Activated CD4-positive, alpha-beta T cell treated with anti-CD3 and anti-CD28 coated beads for 36 hours (primary cell): ENCODE results near the gene TMEM91. TPM values are rescaled to one million over a fixed set of nuclear protein-coding genes. Genes with fewer than 3 reads are reported as not detected.

Source experiments
- ATAC-seq: fragments of 200-7000 bp; cut with Tn5 transposase; one replicate; pipeline ENCODE4 v1.10.0; 2021; ENCODE audit warnings: mild to moderate bottlenecking, moderate library complexity
- CTCF ChIA-PET: fragments of 350-600 bp; sonication (Branson Sonifier 250); formaldehyde crosslinking; loops from one replicate; lab custom pipeline; 2021; ENCODE audit warnings: antibody characterized with exemption; lab: Charles Lee
- POLR2A ChIA-PET: fragments of 350-600 bp; sonication (Branson Sonifier 250); formaldehyde crosslinking; loops from one replicate; lab custom pipeline; 2021; ENCODE audit warnings: antibody characterized with exemption, inconsistent platforms; lab: Charles Lee
- DNase-seq: peaks from one replicate; pipeline ENCODE4 v3.0.0-alpha.2; 2020
- H3K27ac Mint-ChIP-seq: one replicate; pipeline ENCODE4 v1.8.0; 2021; ENCODE audit warnings: mixed read lengths
- H3K27me3 Mint-ChIP-seq: one replicate; pipeline ENCODE4 v1.8.0; 2021; ENCODE audit warnings: mixed read lengths
- H3K36me3 Mint-ChIP-seq: one replicate; pipeline ENCODE4 v1.8.0; 2021; ENCODE audit warnings: low read depth, mixed read lengths
- H3K4me1 Mint-ChIP-seq: one replicate; pipeline ENCODE4 v1.8.0; 2021; ENCODE audit warnings: mixed read lengths
- H3K4me3 Mint-ChIP-seq: one replicate; pipeline ENCODE4 v1.8.0; 2021; ENCODE audit warnings: mild to moderate bottlenecking, moderate library complexity, mixed read lengths
- H3K9me3 Mint-ChIP-seq: one replicate; pipeline ENCODE4 v1.8.0; 2021; ENCODE audit warnings: low read depth, mixed read lengths
- intact Hi-C, 2 experiments: fragments of 100-400 bp; cut with DNase I in 1 of 2; cut with micrococcal nuclease in 1 of 2; formaldehyde crosslinking; loops; one replicate each; pipeline versions ENCODE4 v1.14.2 to v1.15.1; 2022 to 2024; cut with DNase I, micrococcal nuclease
- total RNA-seq, 2 experiments: library from RNA; stranded (reverse); gene quantifications; one replicate each; pipeline ENCODE4 v1.2.3, GENCODE V29; 2021

Gene TMEM91
- total RNA-seq, 2 experiments from 2014 or later, result 3.0 to 4.0 TPM

DNA sequence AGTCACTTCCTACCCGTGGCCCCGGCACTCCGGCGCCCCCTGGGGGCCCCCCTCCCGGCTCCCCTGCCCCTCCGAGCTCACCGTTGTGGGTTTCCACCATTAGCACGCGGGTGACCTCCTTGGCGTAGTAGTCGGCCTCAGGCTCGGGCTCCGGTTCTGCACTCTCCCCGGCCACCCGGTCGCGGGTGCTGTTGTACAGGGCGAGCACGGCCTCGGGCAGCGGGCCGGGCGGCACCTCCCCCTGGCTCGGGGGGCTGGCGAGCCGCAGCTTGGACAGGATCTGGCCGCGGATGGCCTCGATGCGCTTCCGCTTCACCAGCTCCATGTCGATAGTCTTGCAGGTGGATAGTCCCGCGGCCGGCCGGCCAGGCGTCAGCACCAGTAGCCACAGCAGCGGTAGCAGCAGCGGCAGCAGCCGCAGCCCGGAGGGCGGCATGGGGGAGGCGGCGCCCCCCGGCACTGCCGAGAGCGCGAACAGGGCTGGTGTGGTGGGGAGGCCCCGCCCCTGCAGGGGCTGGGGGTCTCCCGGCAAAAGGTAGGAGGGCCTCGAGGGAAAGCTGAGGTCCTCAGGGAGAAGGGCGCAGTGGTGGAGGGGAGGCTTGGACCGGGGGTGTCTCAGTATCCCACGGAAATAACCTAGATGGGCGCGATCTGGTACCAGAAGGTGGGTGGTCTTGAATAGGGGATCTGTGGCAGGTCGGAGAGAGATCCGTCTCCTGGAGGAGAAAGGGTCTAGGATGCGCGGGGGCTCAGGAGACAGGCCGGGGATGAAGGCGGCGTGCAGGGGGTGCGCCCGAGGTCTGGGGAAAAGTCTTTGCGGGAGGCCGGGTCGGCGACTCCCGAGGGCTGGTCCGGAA is 23.5 kb upstream of the TMEM91 start:
- CTCF ChIA-PET, result interaction anchor here (0.6 to 3.3 kb wide), 8 partner anchors 11 to 206 kb away, joined by 3 to 19 read pairs (median 4); partner anchors contain the start of genes B9D2, CCDC97 and DMAC2

DNA sequence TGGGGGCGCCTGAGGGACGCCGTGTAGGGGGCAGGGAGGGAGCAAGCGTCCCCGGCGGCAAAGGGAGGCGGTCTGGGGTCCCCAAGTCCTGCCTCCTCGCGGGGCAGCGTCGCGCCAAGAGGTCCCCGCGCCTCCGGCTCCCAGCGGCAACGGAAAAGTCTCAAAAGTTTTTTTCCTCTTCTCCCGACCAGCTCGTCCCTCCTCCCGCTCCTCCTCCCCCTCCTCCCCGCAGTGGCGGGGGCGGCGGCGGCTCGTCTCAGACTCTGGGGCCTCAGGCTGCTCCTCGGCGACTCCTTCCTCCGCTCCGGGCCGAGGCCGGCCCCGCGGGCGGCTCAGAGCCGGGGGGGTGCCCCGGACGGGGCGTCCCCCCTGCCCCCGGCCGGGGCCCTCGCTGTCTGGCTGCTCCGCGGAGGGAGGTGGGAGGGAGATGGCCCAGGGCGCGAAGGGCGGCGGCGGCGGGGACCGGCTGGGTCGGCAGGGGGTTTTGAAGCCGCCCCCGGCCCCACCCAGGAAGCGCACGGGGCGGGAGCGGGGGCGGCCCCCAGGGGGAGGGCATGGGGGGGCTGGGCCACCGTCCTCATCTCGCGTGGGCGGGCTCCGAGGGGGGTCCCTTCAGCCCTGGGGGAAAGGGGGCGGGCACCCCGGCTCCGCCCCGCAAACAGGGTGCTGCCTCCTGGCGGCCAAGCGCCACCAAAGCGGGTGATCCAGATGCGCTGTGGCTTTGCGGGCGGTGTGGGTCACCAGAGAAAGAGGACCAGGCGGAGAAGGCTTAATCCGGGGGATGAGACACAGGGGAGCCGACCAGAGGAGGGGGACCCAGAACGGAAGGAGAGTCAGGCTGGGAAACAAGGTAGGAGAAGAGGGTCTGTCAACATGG is 22.6 kb upstream of the TMEM91 start, which contains the start of gene TGFB1:
TSS of gene TGFB1 (minus strand) at position 457 of the 877 bp plus-strand sequence. CDS start 878 bp downstream, outside the sequence.
- Mint-ChIP-seq H3K9me3 (no peaks in the 10 kb centered on the region), H3K4me1 (peaks cover 58% of the 10 kb centered on the region), H3K36me3 (peaks cover 27% of the 10 kb centered on the region), H3K27ac (peak within 1 kb of the TSS; percentile 97), H3K4me3 (peak within 1 kb of the TSS; percentile 96), H3K27me3 (no peaks in the 10 kb centered on the region)
- ATAC-seq (peak; percentile 45), DNase-seq (peak; percentile 96)
- intact Hi-C loops, result loop anchor here (1.0 to 5.0 kb wide), 9 partner anchors 10 to 736 kb away; partner anchors contain the start of genes ACTMAP (in 1 of the 2), ARHGEF1 (in 1 of the 2), HNRNPUL1 (in 1 of the 2) and RPS19 (in 1 of the 2)
- ChIA-PET POLR2A (interaction anchor here (2.0 to 3.0 kb wide), 3 partner anchors 10 to 91 kb away, joined by 16 to 20 read pairs (median 17); partner anchors contain the start of genes B9D2 and HNRNPUL1), CTCF (interaction anchor here (0.6 to 2.9 kb wide), 4 partner anchors 10 to 86 kb away, joined by 3 to 24 read pairs (median 11); partner anchors contain the start of genes B9D2 and DMAC2)

More for the DNA sequence above, 23.5 kb upstream of the TMEM91 start:
- peak overlapping the region; percentile 96 for H3K4me3 Mint-ChIP-seq
- intact Hi-C loops, result loop anchor here (1.0 to 5.0 kb wide), 7 partner anchors 89 to 736 kb away; partner anchors contain the start of genes ARHGEF1 (in 1 of the 2), HNRNPUL1 (in 1 of the 2) and RPS19 (in 1 of the 2)
- ATAC-seq (peak; percentile 17), DNase-seq (peak; percentile 86)
- peak overlapping the region; percentile 97 for H3K27ac Mint-ChIP-seq
- H3K27me3 Mint-ChIP-seq, result no peaks in the 10 kb centered on the region
- H3K36me3 Mint-ChIP-seq, result peaks cover 32% of the 10 kb centered on the region
- no peaks in the 10 kb centered on the region for H3K9me3 Mint-ChIP-seq
- H3K4me1 Mint-ChIP-seq, result peaks cover 54% of the 10 kb centered on the region
- POLR2A ChIA-PET, result interaction anchor here (0.6 to 3.0 kb wide), 6 partner anchors 11 to 600 kb away, joined by 3 to 20 read pairs (median 10); partner anchors contain the start of genes B9D2, DMAC2 and HNRNPUL1

DNA sequence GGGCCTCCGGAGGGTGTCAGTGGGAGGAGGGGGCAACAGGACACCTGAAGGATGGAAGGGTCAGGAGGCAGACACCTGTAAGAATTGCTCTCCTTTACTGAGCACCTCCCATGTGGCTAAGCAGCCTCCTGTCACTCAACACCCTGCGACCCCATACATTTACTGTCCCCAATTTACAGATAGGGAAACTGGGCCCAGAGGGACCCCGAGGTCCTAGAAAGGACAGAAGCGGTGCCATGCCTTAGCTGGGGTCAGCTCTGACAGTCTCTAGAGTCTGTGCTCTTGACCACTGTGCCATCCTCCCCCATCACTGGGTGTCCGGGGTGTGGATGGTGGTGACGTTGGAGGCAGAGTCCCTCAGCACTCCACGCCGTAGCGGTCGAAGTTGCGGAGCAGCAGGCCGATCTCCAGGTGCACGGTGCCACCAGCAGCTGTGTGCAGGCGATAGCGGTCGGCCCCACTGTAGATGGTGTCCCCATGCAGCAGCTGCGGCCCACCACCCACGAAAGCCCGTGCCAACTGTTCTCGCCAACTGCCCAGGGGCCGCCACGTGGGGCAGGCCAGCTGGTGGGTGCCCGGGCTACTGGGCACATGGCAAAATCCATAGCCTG is 21.9 kb upstream of the TMEM91 start:
- H3K36me3 Mint-ChIP-seq, result peaks cover 20% of the 10 kb centered on the region
- H3K4me3 Mint-ChIP-seq, result peak overlapping the region; percentile 96
- ATAC-seq (no peak), DNase-seq (no peak)
- no peaks in the 10 kb centered on the region for H3K9me3 Mint-ChIP-seq
- POLR2A ChIA-PET, result no interaction called here
- intact Hi-C loops, result loop anchor here (1.0 to 5.0 kb wide), 6 partner anchors 9 to 737 kb away; partner anchors contain the start of genes ACTMAP (in 1 of the 2), ARHGEF1 (in 1 of the 2), RPS19 (in 1 of the 2) and SNRPA (in 1 of the 2)
- H3K4me1 Mint-ChIP-seq, result peaks cover 57% of the 10 kb centered on the region
- CTCF ChIA-PET, result interaction anchor here (1.2 to 2.9 kb wide), 2 partner anchors 10 to 214 kb away, joined by 4 to 24 read pairs; partner anchors contain the start of gene B9D2
- H3K27ac Mint-ChIP-seq, result peak overlapping the region; percentile 83
- no peaks in the 10 kb centered on the region for H3K27me3 Mint-ChIP-seq

DNA sequence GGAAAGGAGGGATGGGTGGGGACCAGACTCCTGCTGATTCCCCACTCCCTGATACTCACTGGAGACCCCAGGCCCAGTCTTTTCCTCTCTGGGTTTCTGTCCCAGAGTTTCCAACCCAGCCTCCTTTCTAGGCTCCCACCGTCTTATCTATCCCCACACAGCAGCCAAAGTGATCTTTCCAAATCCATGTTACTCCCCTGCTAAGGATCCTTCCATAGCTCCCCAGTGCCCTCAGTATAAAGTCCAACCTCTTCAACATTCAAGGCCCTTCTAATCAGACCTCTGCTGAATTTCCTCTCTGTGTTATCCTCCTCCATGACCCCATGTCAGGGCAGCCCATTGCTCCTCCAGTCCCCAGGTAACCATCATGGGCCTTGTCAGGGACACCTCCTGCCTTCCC is 21.3 kb upstream of the TMEM91 start:
- H3K27ac Mint-ChIP-seq, result peak overlapping the region; percentile 98
- DNase-seq (no peak), ATAC-seq (no peak)
- intact Hi-C loops, result loop anchor here in 1 of 2 experiments (2.0 kb wide), 1 partner anchor 604 kb away; the partner anchor contains the start of genes ACTMAP and SNRPA
- peaks cover 55% of the 10 kb centered on the region for H3K4me1 Mint-ChIP-seq
- ChIA-PET POLR2A (interaction anchor here (0.6 kb wide), 1 partner anchor 58 kb away, joined by 3 read pairs; no protein-coding TSS in a partner anchor), CTCF (interaction anchor here (0.6 to 2.9 kb wide), 3 partner anchors 9 to 303 kb away, joined by 3 to 24 read pairs (median 4); partner anchors contain the start of gene B9D2)
- no peaks in the 10 kb centered on the region for H3K9me3 Mint-ChIP-seq
- H3K36me3 Mint-ChIP-seq, result peaks cover 14% of the 10 kb centered on the region
- peak overlapping the region; percentile 41 for H3K4me3 Mint-ChIP-seq
- H3K27me3 Mint-ChIP-seq, result no peaks in the 10 kb centered on the region

DNA sequence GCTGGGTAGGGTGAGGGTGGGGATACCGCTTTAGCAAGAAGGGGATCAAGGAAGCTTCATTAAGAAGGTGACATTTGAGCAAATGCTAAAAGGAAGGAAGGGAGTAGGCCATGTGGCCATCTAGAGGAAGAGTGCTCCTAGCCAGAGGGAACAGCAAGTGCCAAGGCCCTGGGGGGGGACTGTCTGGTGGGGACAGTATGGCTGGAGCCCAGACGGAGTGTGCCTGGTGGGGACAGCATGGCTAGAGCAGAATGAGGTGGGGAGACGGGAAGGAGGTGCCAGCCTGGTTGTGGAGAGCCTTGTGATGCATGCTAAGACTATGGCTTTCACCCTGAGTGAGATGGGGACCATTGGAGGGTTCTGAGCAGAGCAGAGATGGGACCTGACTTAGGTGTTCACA is 20.5 kb upstream of the TMEM91 start:
- Mint-ChIP-seq H3K9me3 (no peaks in the 10 kb centered on the region), H3K4me3 (peak overlapping the region; percentile 44), H3K27ac (peak overlapping the region; percentile 98), H3K4me1 (peaks cover 53% of the 10 kb centered on the region), H3K36me3 (peaks cover 12% of the 10 kb centered on the region), H3K27me3 (no peaks in the 10 kb centered on the region)
- DNase-seq (no peak), ATAC-seq (no peak)
- CTCF ChIA-PET, result interaction anchor here (1.2 to 2.9 kb wide), 2 partner anchors 8 to 213 kb away, joined by 4 to 24 read pairs; partner anchors contain the start of gene B9D2
- intact Hi-C loops, result loop anchor here in 1 of 2 experiments (2.0 kb wide), 1 partner anchor 605 kb away; the partner anchor contains the start of genes ACTMAP and SNRPA
- POLR2A ChIA-PET, result no interaction called here

DNA sequence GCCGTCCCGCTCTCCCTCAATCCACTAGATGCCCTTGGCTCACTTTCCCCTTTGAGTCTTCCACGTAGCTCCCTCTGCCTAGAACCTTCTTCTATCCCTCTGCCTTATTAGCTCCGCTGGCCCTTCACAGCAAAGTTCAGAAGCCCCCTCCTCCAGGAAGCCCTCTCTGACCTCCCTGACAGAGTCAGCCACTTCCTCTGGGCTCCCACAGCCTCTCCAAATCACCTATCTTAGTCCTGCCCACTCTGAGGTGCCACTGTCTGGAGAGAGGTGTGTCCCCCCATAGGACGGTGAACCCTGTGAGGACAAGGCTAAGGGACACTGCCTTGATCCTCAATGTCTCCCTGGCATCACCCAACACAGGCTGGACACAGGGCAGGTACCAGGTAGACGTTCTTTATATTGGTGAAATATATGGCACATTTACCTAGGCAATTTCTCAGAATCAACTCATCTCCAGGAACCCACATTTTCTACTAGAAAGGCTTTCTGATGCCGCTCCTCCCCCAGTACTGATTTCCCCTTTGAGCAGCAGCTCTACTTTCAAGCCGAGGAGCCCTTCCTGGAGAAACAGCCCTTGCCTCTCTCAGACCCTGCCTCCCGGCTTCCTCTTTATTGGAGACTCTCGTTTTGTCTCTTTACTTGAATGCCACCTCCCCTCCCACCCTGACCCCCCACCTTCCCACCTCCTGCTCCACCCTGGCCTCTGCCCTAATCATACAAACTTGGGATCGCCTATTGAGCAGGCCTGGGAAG is 19.2 kb upstream of the TMEM91 start:
- ATAC-seq (peak; percentile 9), DNase-seq (peak; percentile 55)
- Mint-ChIP-seq H3K27me3 (no peaks in the 10 kb centered on the region), H3K9me3 (no peaks in the 10 kb centered on the region), H3K4me1 (peaks cover 50% of the 10 kb centered on the region), H3K27ac (peak overlapping the region; percentile 98), H3K36me3 (peaks cover 5% of the 10 kb centered on the region), H3K4me3 (peak overlapping the region; percentile 44)
- ChIA-PET POLR2A (interaction anchor here (0.5 kb wide), 1 partner anchor 192 kb away, joined by 6 read pairs; no protein-coding TSS in a partner anchor), CTCF (interaction anchor here (0.6 kb wide), 1 partner anchor 10 kb away, joined by 3 read pairs; no protein-coding TSS in a partner anchor)
- intact Hi-C loops, result no loop called here

DNA sequence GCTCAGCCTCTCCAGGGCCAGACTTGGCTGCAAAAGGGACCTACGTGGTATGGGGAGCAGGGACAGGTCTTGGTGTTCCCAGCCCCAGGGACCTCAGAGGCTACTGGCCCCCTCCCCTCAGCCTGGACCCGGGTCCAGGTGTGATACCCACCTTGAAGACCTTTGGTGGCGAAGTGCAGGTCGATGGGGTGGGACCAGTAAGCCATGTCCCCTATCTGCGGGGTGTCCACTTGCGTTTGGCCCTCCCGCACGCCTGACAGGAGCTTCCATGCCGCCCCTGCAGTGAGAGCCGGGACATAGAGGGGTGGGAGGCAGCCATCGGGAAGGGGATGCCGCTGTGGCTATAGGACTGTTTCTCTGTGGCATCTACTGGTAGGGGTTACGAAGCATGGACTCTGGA is 18.6 kb upstream of the TMEM91 start:
- intact Hi-C loops, result no loop called here
- no peak for DNase-seq
- Mint-ChIP-seq H3K9me3 (no peaks in the 10 kb centered on the region), H3K4me3 (no peak overlapping the region), H3K27ac (peak overlapping the region; percentile 98), H3K4me1 (peaks cover 53% of the 10 kb centered on the region), H3K27me3 (no peaks in the 10 kb centered on the region), H3K36me3 (peaks cover 5% of the 10 kb centered on the region)
- ChIA-PET CTCF (interaction anchor here (0.6 kb wide), 1 partner anchor 91 kb away, joined by 3 read pairs; no protein-coding TSS in a partner anchor), POLR2A (no interaction called here)
- no peak for ATAC-seq

DNA sequence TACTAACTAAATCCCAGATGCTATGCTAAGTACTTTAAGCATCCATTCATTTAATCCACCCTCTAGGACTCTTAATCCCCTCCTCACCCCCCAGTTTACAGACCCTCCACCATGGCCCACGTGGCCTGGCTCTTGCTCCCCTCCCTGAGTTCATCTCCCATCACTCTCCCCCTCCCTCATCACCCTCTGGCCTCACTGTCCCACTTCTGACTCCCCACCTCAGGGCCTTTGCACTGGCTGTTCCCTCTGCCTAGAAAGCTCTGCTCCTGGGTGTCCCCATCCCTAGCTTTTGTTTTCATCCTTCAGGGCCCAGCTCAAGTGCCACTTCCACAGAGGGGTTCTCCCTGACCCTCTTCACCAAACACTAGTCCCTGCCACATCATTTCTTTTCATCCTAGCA is 16.6 kb upstream of the TMEM91 start:
- POLR2A ChIA-PET, result interaction anchor here (0.6 kb wide), 1 partner anchor 23 kb away, joined by 3 read pairs; no protein-coding TSS in a partner anchor

DNA sequence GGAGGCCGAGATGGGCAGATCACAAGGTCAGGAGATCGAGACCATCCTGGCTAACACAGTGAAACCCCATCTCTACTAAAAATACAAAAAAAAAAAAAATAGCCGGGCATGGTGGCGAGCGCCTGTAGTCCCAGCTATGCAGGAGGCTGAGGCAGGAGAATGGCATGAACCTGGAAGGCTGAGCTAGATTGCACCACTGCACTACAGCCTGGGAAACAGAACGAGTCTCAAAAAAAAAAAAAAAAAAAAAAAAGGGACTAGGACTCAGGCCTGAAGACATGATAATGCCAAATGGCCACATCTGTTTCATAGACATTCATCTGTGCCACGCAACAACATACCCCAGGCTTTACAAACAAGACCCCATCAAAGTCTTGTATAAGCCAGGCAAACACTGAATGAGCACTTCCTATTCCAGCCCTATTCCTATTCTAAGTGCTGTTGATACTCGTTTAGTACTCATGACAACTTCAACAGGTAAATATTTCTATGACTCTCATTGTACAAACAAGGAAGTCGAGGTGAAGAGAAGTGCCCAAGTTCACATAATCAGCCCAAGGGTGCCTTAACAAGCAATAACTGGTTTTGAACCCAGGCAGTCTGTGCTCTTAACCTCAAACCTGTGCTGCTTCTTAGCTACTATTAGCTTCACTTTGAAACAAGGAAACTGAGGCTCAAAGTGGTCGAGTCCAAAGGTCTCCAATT is 14.0 kb upstream of the TMEM91 start:
- DNase-seq (no peak), ATAC-seq (no peak)
- intact Hi-C loops, result no loop called here
- Mint-ChIP-seq H3K27ac (no peak overlapping the region), H3K27me3 (no peaks in the 10 kb centered on the region), H3K36me3 (peaks cover 2% of the 10 kb centered on the region), H3K4me3 (no peak overlapping the region), H3K4me1 (peaks cover 41% of the 10 kb centered on the region), H3K9me3 (no peaks in the 10 kb centered on the region)
- ChIA-PET CTCF (interaction anchor here (1.9 to 2.9 kb wide), 2 partner anchors 10 to 78 kb away, joined by 8 to 19 read pairs; partner anchors contain the start of genes DMAC2 and TGFB1), POLR2A (interaction anchor here (3.1 kb wide), 1 partner anchor 99 kb away, joined by 20 read pairs; the partner anchor contains the start of gene HNRNPUL1)

More for the DNA sequence above, 16.6 kb upstream of the TMEM91 start:
- no peak overlapping the region for H3K4me3 Mint-ChIP-seq
- no peaks in the 10 kb centered on the region for H3K9me3 Mint-ChIP-seq
- H3K27me3 Mint-ChIP-seq, result no peaks in the 10 kb centered on the region
- H3K4me1 Mint-ChIP-seq, result peaks cover 60% of the 10 kb centered on the region
- CTCF ChIA-PET, result interaction anchor here (0.7 kb wide), 1 partner anchor 8 kb away, joined by 5 read pairs; no protein-coding TSS in a partner anchor
- intact Hi-C loops, result no loop called here
- DNase-seq, result no peak
- peak overlapping the region; percentile 57 for H3K27ac Mint-ChIP-seq
- ATAC-seq, result no peak
- peaks cover 5% of the 10 kb centered on the region for H3K36me3 Mint-ChIP-seq
